ENCODE measurements around the gene MADCAM1. TPM values are rescaled to one million over a fixed set of nuclear protein-coding genes. Genes with fewer than 3 reads are reported as not detected.
A peak's percentile ranks its signal among the peaks of the same experiment; 100 is the strongest.

The MADCAM1 gene
- total RNA-seq, 1 donor from 2014 or later = not detected

- peak overlapping the region; percentile 38 for H3K4me3 Mint-ChIP-seq
- H3K9me3 Mint-ChIP-seq = no peaks in the 10 kb centered on the region
- H3K27ac Mint-ChIP-seq = no peak overlapping the region
- peaks cover 49% of the 10 kb centered on the region for H3K4me1 Mint-ChIP-seq
- Histone ChIP-seq H3F3A (ENCODE audit: low read depth) (peaks cover 45% of the 10 kb centered on the region), H3K79me2 (ENCODE audit: low read depth) (no peaks in the 10 kb centered on the region), H4K20me1 (ENCODE audit: low read depth) (peaks cover 16% of the 10 kb centered on the region), H3K36me3 (no peaks in the 10 kb centered on the region), H3K4me3 (no peak overlapping the region), H3K9me3 (ENCODE audit: low read depth) (no peaks in the 10 kb centered on the region), H3K27ac (peak overlapping the region; percentile 5), H3K27me3 (no peaks in the 10 kb centered on the region), H3K4me2 (no peak overlapping the region), H3K4me1 (peaks cover 17% of the 10 kb centered on the region), H2AFZ (replicated peaks) (no peak overlapping the region), H3K9ac (no peak overlapping the region)
- TF ChIP-seq EZH2phosphoT487 (IDR thresholded peaks at IDR 0.05) (no peak), CTCF (IDR thresholded peaks at IDR 0.05) (no peak), EZH2 (IDR thresholded peaks at IDR 0.05) (no peak)
- no peak for DNase-seq (ENCODE audit: low spot score)
- H3K27me3 Mint-ChIP-seq (ENCODE audit: insufficient read depth, low read depth) = peaks cover 17% of the 10 kb centered on the region
- H3K36me3 Mint-ChIP-seq = peaks cover 14% of the 10 kb centered on the region
Measured at GRCh38 chr19:512547-513365, 16.5 kb downstream of the MADCAM1 start.

- Mint-ChIP-seq H3K9me3 (no peaks in the 10 kb centered on the region), H3K27ac (no peak overlapping the region), H3K27me3 (ENCODE audit: insufficient read depth, low read depth) (peaks cover 14% of the 10 kb centered on the region), H3K36me3 (peaks cover 14% of the 10 kb centered on the region), H3K4me3 (peak overlapping the region; percentile 26), H3K4me1 (peaks cover 42% of the 10 kb centered on the region)
- Histone ChIP-seq H3K27me3 (no peaks in the 10 kb centered on the region), H3K4me2 (no peak overlapping the region), H3K27ac (no peak overlapping the region), H3K36me3 (no peaks in the 10 kb centered on the region), H3F3A (ENCODE audit: low read depth) (peaks cover 45% of the 10 kb centered on the region), H3K4me1 (peaks cover 17% of the 10 kb centered on the region), H2AFZ (replicated peaks) (no peak overlapping the region), H3K9ac (no peak overlapping the region), H3K79me2 (ENCODE audit: low read depth) (no peaks in the 10 kb centered on the region), H3K4me3 (no peak overlapping the region), H3K9me3 (ENCODE audit: low read depth) (no peaks in the 10 kb centered on the region), H4K20me1 (ENCODE audit: low read depth) (peaks cover 16% of the 10 kb centered on the region)
- DNase-seq (ENCODE audit: low spot score) = no peak
- no peak for TF ChIP-seq EZH2 (IDR thresholded peaks at IDR 0.05)
- no peak for TF ChIP-seq CTCF (IDR thresholded peaks at IDR 0.05)
- no peak for TF ChIP-seq EZH2phosphoT487 (IDR thresholded peaks at IDR 0.05)
Measured at GRCh38 chr19:513368-514165, 17.3 kb downstream of the MADCAM1 start.

GRCh38 chr19:514166-514663 is 17.9 kb downstream of the MADCAM1 start:
- Histone ChIP-seq H3K36me3 (no peaks in the 10 kb centered on the region), H4K20me1 (ENCODE audit: low read depth) (peaks cover 16% of the 10 kb centered on the region), H3F3A (ENCODE audit: low read depth) (peaks cover 45% of the 10 kb centered on the region), H3K4me2 (no peak overlapping the region), H3K4me3 (no peak overlapping the region), H3K79me2 (ENCODE audit: low read depth) (no peaks in the 10 kb centered on the region), H2AFZ (replicated peaks) (no peak overlapping the region), H3K9me3 (ENCODE audit: low read depth) (no peaks in the 10 kb centered on the region), H3K4me1 (peaks cover 17% of the 10 kb centered on the region), H3K27me3 (peaks cover under 1% of the 10 kb centered on the region), H3K27ac (no peak overlapping the region), H3K9ac (no peak overlapping the region)
- Mint-ChIP-seq H3K36me3 (peaks cover 9% of the 10 kb centered on the region), H3K27me3 (ENCODE audit: insufficient read depth, low read depth) (peaks cover 14% of the 10 kb centered on the region), H3K4me3 (peak overlapping the region; percentile 30), H3K9me3 (no peaks in the 10 kb centered on the region), H3K4me1 (peaks cover 38% of the 10 kb centered on the region), H3K27ac (no peak overlapping the region)
- DNase-seq (ENCODE audit: low spot score) = no peak
- no peak for TF ChIP-seq EZH2 (IDR thresholded peaks at IDR 0.05)
- no peak for TF ChIP-seq EZH2phosphoT487 (IDR thresholded peaks at IDR 0.05)
- no peak for TF ChIP-seq CTCF (IDR thresholded peaks at IDR 0.05)

All from neural progenitor cell (in vitro differentiated cells).